ENCODE measurements around the gene DRD5. TPM values are rescaled to one million over a fixed set of nuclear protein-coding genes. Genes with fewer than 3 reads are reported as not detected.

Gene DRD5
- total RNA-seq, 1 experiment from 2014 or later = not detected

DNA sequence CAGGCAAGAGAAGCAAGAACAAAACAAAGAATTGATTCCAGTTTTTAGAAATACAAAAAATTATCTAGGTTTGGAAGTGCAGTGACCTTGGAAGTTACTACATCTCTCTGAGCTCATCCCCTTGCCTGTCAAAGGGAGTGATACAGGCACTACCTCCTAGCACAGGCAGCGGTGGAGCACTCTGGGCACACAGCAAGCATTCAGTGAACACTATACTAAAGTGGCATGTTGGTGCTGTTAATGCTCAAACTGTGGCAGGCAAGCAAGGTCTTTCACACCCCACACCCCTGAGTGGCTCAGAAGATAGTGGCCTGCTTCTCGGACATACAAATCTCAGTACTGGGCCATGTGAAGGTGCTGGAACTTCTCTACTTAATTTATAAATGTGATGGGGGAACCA lies 51.2 kb downstream of the DRD5 start:
- no peak for DNase-seq (ENCODE audit: unreplicated experiment)
- POLR2A ChIA-PET = no interaction called here
- H3K36me3 Mint-ChIP-seq (ENCODE audit: insufficient read depth, unreplicated experiment) = peaks cover 24% of the 10 kb centered on the region
- no peak overlapping the region for H3K27ac Mint-ChIP-seq (ENCODE audit: low read depth, unreplicated experiment)
- CTCF ChIA-PET = interaction anchor here (1.7 kb wide), 1 partner anchor 183 kb away, joined by 4 read pairs; no protein-coding TSS in a partner anchor
- BruUV-seq (replicated peaks) = no TSS peak
- H3K4me3 Mint-ChIP-seq (ENCODE audit: unreplicated experiment) = no peak overlapping the region
- no peaks in the 10 kb centered on the region for H3K27me3 Mint-ChIP-seq (ENCODE audit: insufficient read depth, unreplicated experiment)
- no peaks in the 10 kb centered on the region for H3K9me3 Mint-ChIP-seq (ENCODE audit: unreplicated experiment)
- intact Hi-C loops (cut with micrococcal nuclease) = no loop called here
- no peaks in the 10 kb centered on the region for H3K4me1 Mint-ChIP-seq (ENCODE audit: insufficient read depth, unreplicated experiment)
- TF ChIP-seq, protein P1, sequence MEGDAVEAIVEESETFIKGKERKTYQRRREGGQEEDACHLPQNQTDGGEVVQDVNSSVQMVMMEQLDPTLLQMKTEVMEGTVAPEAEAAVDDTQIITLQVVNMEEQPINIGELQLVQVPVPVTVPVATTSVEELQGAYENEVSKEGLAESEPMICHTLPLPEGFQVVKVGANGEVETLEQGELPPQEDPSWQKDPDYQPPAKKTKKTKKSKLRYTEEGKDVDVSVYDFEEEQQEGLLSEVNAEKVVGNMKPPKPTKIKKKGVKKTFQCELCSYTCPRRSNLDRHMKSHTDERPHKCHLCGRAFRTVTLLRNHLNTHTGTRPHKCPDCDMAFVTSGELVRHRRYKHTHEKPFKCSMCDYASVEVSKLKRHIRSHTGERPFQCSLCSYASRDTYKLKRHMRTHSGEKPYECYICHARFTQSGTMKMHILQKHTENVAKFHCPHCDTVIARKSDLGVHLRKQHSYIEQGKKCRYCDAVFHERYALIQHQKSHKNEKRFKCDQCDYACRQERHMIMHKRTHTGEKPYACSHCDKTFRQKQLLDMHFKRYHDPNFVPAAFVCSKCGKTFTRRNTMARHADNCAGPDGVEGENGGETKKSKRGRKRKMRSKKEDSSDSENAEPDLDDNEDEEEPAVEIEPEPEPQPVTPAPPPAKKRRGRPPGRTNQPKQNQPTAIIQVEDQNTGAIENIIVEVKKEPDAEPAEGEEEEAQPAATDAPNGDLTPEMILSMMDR (IDR thresholded peaks at IDR 0.05; ENCODE audit: unreplicated experiment) = no peak

DNA sequence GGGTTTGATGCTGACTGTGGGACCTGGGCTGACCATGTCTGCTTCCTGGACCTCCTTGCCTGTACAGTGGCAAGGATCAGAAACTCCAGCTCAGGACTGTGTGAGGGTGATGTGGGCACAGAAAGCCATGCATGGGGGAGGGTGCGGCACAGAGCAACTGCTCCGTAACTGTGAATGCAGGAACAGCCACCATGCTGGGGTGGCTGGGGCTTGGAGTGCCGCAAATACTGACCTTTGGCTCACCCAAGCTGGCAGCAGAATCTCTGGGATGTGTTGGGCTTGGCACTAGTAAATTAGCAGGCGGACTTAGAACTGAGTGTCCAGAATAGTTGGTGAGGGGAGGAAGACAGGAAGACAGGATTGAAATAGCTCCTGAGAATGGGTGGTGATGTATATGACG lies 52.0 kb downstream of the DRD5 start:
- no peaks in the 10 kb centered on the region for H3K27me3 Mint-ChIP-seq (ENCODE audit: insufficient read depth, unreplicated experiment)
- no peak overlapping the region for H3K4me3 Mint-ChIP-seq (ENCODE audit: unreplicated experiment)
- no TSS peak for BruUV-seq (replicated peaks)
- peaks cover 22% of the 10 kb centered on the region for H3K36me3 Mint-ChIP-seq (ENCODE audit: insufficient read depth, unreplicated experiment)
- TF ChIP-seq, protein P1 (IDR thresholded peaks at IDR 0.05; ENCODE audit: unreplicated experiment) = no peak
- H3K27ac Mint-ChIP-seq (ENCODE audit: low read depth, unreplicated experiment) = no peak overlapping the region
- intact Hi-C loops (cut with micrococcal nuclease) = no loop called here
- H3K4me1 Mint-ChIP-seq (ENCODE audit: insufficient read depth, unreplicated experiment) = no peaks in the 10 kb centered on the region
- no peak for DNase-seq (ENCODE audit: unreplicated experiment)
- ChIA-PET CTCF (interaction anchor here (1.7 kb wide), 1 partner anchor 182 kb away, joined by 4 read pairs; no protein-coding TSS in a partner anchor), POLR2A (no interaction called here)
- H3K9me3 Mint-ChIP-seq (ENCODE audit: unreplicated experiment) = no peaks in the 10 kb centered on the region

Other genes with a start within 250 kb of the DRD5 start
- 22.5 and 33.3 TPM in 2 replicates for gene SLC2A9, start 239.9 kb downstream of the DRD5 start, total RNA-seq (2022)

Measured in MCF 10A (cell line).